AG04449 (cell line): ENCODE measurements around the gene QKI.

Experiments
- CTCF ChIA-PET: fragments of 350-600 bp; formaldehyde crosslinking; extraction: SDS; loops from one replicate; lab custom pipeline; 2021; ENCODE audit warnings: antibody characterized with exemption; lab: Yijun Ruan, JAX
- POLR2A ChIA-PET: fragments of 400-600, 350-600 bp; formaldehyde crosslinking; extraction: SDS; loops from one replicate; lab custom pipeline; 2020; ENCODE audit warnings: antibody characterized with exemption, inconsistent platforms; lab: Yijun Ruan, JAX
- DNase-seq: peaks from one replicate; pipeline ENCODE4 v3.0.0-alpha.2; 2010; ENCODE audit warnings: low read depth, low spot score
- H3K4me3 ChIP-seq: 2 replicates; pipeline ENCODE4 v1.5.1; 2011; ENCODE audit warnings: low read depth, mild to moderate bottlenecking, control low read depth, low read length
- TF ChIP-seq, protein P1 (sequence below): IDR thresholded peaks from one replicate; pipeline ENCODE4 v1.5.1; 2011; ENCODE audit warnings: mild to moderate bottlenecking, moderate library complexity, low read length, control low read depth, inconsistent platforms; ENCODE audit not compliant: insufficient read depth; ENCODE audit errors: missing control alignments

The QKI gene

GRCh38 chr6:163592872-163593271, 178.4 kb downstream of the QKI start:
- no peak overlapping the region for H3K4me3 ChIP-seq
- POLR2A ChIA-PET: no interaction called here
- CTCF ChIA-PET: interaction anchor here (0.8 kb wide), 1 partner anchor 13 kb away, joined by 3 read pairs; no protein-coding TSS in a partner anchor
- TF ChIP-seq, protein P1, sequence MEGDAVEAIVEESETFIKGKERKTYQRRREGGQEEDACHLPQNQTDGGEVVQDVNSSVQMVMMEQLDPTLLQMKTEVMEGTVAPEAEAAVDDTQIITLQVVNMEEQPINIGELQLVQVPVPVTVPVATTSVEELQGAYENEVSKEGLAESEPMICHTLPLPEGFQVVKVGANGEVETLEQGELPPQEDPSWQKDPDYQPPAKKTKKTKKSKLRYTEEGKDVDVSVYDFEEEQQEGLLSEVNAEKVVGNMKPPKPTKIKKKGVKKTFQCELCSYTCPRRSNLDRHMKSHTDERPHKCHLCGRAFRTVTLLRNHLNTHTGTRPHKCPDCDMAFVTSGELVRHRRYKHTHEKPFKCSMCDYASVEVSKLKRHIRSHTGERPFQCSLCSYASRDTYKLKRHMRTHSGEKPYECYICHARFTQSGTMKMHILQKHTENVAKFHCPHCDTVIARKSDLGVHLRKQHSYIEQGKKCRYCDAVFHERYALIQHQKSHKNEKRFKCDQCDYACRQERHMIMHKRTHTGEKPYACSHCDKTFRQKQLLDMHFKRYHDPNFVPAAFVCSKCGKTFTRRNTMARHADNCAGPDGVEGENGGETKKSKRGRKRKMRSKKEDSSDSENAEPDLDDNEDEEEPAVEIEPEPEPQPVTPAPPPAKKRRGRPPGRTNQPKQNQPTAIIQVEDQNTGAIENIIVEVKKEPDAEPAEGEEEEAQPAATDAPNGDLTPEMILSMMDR: no peak
- DNase-seq: no peak

DNA sequence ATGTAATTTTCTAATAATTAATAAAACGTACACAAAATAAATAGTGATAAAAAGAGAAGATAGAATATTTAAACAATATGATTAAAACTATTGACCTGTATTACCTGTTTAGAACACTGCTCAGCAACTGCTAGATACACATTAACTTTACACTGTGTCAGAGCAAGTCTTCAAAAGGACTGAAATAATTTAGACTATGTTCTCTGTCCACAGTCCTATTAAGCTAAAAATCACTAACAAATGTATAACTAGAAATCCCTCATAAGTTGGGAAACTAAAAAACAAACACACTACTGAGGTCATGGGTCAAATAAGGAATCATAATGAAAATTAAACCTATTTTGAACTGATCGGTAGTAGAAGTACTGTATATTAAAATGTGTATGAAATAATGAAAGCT, 181.7 kb downstream of the QKI start:
- H3K4me3 ChIP-seq: no peak overlapping the region

DNA sequence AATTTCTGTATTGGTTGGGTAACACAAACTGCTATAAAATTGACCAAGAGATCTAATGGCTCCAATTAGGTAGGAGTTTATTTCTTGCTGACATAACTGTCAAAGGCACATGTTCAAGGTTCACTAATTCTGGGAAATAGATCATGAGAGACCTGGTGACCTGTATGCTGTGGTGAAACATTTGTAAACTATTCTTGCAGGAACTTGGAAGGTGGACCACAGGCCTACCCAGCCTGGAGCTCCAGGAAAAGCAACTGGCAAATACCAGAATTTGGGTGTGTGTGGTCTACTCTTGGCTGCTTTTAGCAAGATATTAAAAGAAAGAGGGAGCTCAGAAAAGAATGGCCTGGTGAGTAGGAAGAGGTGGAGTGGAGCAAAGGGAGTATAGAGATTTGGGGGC, 184.6 kb downstream of the QKI start:
- TF ChIP-seq, protein P1: no peak
- ChIA-PET CTCF (no interaction called here), POLR2A (no interaction called here)
- no peak overlapping the region for H3K4me3 ChIP-seq
- DNase-seq: no peak

More for the DNA sequence above, 181.7 kb downstream of the QKI start:
- no peak for DNase-seq
- ChIA-PET POLR2A (interaction anchor here (0.6 kb wide), 1 partner anchor 374 kb away, joined by 3 read pairs; no protein-coding TSS in a partner anchor), CTCF (no interaction called here)
- TF ChIP-seq, protein P1: no peak

GRCh38 chr6:163599684-163600083, 185.2 kb downstream of the QKI start:
- TF ChIP-seq, protein P1: no peak
- POLR2A ChIA-PET: no interaction called here
- CTCF ChIA-PET: no interaction called here
- no peak for DNase-seq
- H3K4me3 ChIP-seq: no peak overlapping the region

DNA sequence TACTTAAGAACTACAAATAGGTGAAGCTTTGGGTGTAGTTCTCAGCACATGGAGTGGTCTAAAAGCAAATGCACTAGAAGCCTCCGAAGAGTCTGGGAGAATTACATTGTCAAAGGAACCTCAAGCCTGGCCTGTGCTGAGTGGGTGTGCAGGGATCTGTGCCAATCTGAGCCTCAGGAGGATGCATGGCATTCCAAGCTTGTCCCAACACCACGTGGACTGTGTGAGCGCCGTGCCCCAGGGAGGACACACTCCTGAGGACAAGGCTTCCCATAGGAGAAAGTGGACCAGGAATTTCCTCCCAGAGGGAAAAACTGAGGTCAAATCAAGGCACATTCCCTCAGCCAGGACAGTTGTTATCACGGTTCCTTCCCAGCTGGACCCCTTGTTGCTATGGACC, 185.8 kb downstream of the QKI start:
- POLR2A ChIA-PET: no interaction called here
- no peak overlapping the region for H3K4me3 ChIP-seq
- TF ChIP-seq, protein P1: no peak
- DNase-seq: no peak
- CTCF ChIA-PET: no interaction called here

- no peak overlapping the region for H3K4me3 ChIP-seq
- ChIA-PET CTCF (no interaction called here), POLR2A (no interaction called here)
- no peak for DNase-seq
- TF ChIP-seq, protein P1: no peak
These were observed 186.3 kb downstream of the QKI start for GRCh38 chr6:163600781-163601180.
